ENCODE data around the gene CNKSR3.

Gene CNKSR3

DNA sequence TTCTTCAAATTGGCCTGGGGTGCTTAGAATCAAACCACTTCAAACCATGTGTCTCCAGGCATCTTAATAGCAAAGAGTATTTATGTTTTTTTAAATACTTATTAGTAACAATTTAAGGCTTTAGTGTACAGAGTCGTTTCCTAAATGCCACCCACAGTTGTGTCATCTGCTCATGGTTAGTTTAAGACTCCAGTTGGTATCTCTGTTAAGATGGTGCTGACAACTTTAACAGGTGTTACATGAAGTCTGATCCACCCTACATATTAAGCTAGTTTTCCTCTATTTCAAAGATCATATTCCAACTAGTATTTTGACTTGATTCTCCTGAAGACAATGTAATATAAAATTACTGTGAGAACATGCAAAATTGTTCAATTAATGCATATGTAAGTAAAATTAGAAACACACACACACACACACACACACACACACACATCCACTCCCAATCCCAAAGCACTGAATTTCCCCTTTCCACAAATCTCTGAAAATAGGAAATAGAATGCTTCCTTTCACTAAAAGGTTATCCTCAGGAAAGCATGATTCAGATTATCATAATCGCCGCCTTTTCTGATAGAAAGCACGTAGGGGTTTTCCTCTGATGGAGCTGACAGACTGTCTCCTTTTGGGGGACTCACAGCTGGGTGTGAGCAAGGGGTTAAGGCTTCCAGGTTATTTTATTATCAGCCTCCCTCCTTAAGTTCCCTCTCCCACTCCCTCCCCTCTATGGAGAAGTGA lies 10.5 kb downstream of the CNKSR3 start:
- Histone ChIP-seq H3K9me3 (ENCODE audit: control insufficient read depth, insufficient read depth, low read length) (no peaks in the 10 kb centered on the region), H3K36me3 (ENCODE audit: control insufficient read depth, insufficient read depth, low read length) (no peaks in the 10 kb centered on the region), H3K4me3 (ENCODE audit: low read depth, low read length) (no peak overlapping the region), H3K4me1 (ENCODE audit: control insufficient read depth, insufficient read depth, low read length) (peaks cover 5% of the 10 kb centered on the region), H3K9ac (ENCODE audit: low read depth, low read length) (no peak overlapping the region), H3K27me3 (ENCODE audit: control insufficient read depth, insufficient read depth, low read length) (peaks cover 27% of the 10 kb centered on the region)

GRCh38 chr6:154498340-154498934 lies 12.0 kb downstream of the CNKSR3 start:
- H3K9me3 ChIP-seq (ENCODE audit: control insufficient read depth, insufficient read depth, low read length): no peaks in the 10 kb centered on the region
- peaks cover 11% of the 10 kb centered on the region for H3K27me3 ChIP-seq (ENCODE audit: control insufficient read depth, insufficient read depth, low read length)
- H3K36me3 ChIP-seq (ENCODE audit: control insufficient read depth, insufficient read depth, low read length): no peaks in the 10 kb centered on the region
- no peak overlapping the region for H3K4me3 ChIP-seq (ENCODE audit: low read depth, low read length)
- H3K9ac ChIP-seq (ENCODE audit: low read depth, low read length): no peak overlapping the region
- H3K4me1 ChIP-seq (ENCODE audit: control insufficient read depth, insufficient read depth, low read length): peaks cover 2% of the 10 kb centered on the region

DNA sequence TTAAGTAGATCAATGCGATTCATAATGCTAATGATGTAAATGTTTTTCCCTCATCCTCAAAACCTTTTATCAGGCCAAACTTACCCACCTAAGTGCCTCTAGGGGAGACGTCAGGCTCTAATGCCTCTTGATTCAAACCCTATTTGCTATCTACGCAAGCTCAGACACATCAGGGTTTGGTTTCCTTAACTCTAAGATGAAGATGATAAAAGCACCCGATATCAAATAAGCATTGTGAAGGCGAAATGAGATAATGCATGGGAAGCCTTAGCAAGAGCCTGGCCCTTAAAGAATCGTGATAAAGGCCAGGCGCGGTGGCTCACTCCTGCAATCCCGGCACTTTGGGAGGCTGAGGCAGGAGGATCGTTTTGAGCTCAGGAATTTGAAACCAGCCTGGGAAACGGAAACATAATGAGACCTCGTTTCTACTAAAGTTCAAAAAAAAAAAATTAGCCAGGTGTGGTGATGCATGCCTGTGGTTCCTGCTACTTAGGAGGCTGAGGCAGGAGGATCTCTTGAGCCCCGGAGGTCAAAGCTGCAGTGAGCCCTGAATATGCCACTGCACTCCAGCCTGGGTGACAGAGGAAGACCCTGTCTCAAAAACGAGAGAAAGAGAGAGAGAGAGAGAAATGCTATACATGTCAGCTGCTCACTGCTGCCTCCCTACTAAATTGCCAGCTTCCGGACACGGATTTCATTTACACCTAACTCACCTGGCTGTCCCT lies 13.5 kb downstream of the CNKSR3 start:
- no peak overlapping the region for H3K4me3 ChIP-seq (ENCODE audit: low read depth, low read length)
- H3K27me3 ChIP-seq (ENCODE audit: control insufficient read depth, insufficient read depth, low read length): no peaks in the 10 kb centered on the region
- no peaks in the 10 kb centered on the region for H3K4me1 ChIP-seq (ENCODE audit: control insufficient read depth, insufficient read depth, low read length)
- no peaks in the 10 kb centered on the region for H3K36me3 ChIP-seq (ENCODE audit: control insufficient read depth, insufficient read depth, low read length)
- H3K9me3 ChIP-seq (ENCODE audit: control insufficient read depth, insufficient read depth, low read length): no peaks in the 10 kb centered on the region
- H3K9ac ChIP-seq (ENCODE audit: low read depth, low read length): no peak overlapping the region

GRCh38 chr6:154496186-154496585 lies 14.3 kb downstream of the CNKSR3 start:
- H3K9me3 ChIP-seq (ENCODE audit: control insufficient read depth, insufficient read depth, low read length): no peaks in the 10 kb centered on the region
- H3K4me3 ChIP-seq (ENCODE audit: low read depth, low read length): no peak overlapping the region
- H3K27me3 ChIP-seq (ENCODE audit: control insufficient read depth, insufficient read depth, low read length): no peaks in the 10 kb centered on the region
- H3K4me1 ChIP-seq (ENCODE audit: control insufficient read depth, insufficient read depth, low read length): no peaks in the 10 kb centered on the region
- H3K9ac ChIP-seq (ENCODE audit: low read depth, low read length): no peak overlapping the region
- no peaks in the 10 kb centered on the region for H3K36me3 ChIP-seq (ENCODE audit: control insufficient read depth, insufficient read depth, low read length)

DNA sequence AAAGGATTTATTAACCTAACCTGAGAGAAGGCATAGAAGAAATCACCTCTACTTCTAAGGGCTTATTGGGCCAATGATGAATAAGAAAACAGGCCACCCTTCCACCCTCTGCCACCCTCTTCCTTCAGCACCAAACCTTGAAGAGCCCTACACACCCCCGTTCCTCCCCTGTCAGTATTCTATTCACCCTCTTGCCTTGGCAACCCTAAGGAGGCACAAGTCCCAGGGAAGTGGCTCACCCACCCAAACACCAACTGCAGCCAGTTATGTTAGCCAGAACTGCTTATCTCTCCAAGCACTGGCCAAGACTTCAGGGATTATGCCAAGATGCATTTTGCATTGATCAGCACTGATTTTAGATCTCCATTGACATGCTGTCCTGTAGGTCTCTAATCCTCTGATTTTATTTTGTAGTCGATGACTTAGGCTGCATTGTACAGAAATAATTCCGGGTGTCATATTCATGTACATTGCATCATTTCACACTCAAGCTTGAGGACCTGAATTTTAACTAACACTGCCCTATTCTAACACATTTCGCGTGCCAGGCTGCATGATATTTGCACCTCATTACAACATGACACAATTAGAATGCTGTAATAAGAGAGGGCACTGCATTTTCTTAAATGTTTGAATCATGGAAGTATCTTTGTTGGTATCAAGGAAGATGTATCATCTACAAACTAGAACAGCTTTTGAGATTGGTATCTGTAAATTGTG lies 15.7 kb downstream of the CNKSR3 start:
- H3K27me3 ChIP-seq (ENCODE audit: control insufficient read depth, insufficient read depth, low read length): no peaks in the 10 kb centered on the region
- no peaks in the 10 kb centered on the region for H3K4me1 ChIP-seq (ENCODE audit: control insufficient read depth, insufficient read depth, low read length)
- no peak overlapping the region for H3K9ac ChIP-seq (ENCODE audit: low read depth, low read length)
- H3K9me3 ChIP-seq (ENCODE audit: control insufficient read depth, insufficient read depth, low read length): no peaks in the 10 kb centered on the region
- no peak overlapping the region for H3K4me3 ChIP-seq (ENCODE audit: low read depth, low read length)
- no peaks in the 10 kb centered on the region for H3K36me3 ChIP-seq (ENCODE audit: control insufficient read depth, insufficient read depth, low read length)

GRCh38 chr6:154491567-154492470 lies 18.7 kb downstream of the CNKSR3 start:
- Histone ChIP-seq H3K4me1 (ENCODE audit: control insufficient read depth, insufficient read depth, low read length) (no peaks in the 10 kb centered on the region), H3K36me3 (ENCODE audit: control insufficient read depth, insufficient read depth, low read length) (no peaks in the 10 kb centered on the region), H3K27me3 (ENCODE audit: control insufficient read depth, insufficient read depth, low read length) (no peaks in the 10 kb centered on the region), H3K9me3 (ENCODE audit: control insufficient read depth, insufficient read depth, low read length) (no peaks in the 10 kb centered on the region), H3K9ac (ENCODE audit: low read depth, low read length) (no peak overlapping the region), H3K4me3 (ENCODE audit: low read depth, low read length) (no peak overlapping the region)

- H3K4me1 ChIP-seq (ENCODE audit: control insufficient read depth, insufficient read depth, low read length): no peaks in the 10 kb centered on the region
- no peak overlapping the region for H3K9ac ChIP-seq (ENCODE audit: low read depth, low read length)
- no peaks in the 10 kb centered on the region for H3K36me3 ChIP-seq (ENCODE audit: control insufficient read depth, insufficient read depth, low read length)
- no peaks in the 10 kb centered on the region for H3K9me3 ChIP-seq (ENCODE audit: control insufficient read depth, insufficient read depth, low read length)
- no peak overlapping the region for H3K4me3 ChIP-seq (ENCODE audit: low read depth, low read length)
- no peaks in the 10 kb centered on the region for H3K27me3 ChIP-seq (ENCODE audit: control insufficient read depth, insufficient read depth, low read length)
These were observed 20.7 kb downstream of the CNKSR3 start for GRCh38 chr6:154489822-154490221.

DNA sequence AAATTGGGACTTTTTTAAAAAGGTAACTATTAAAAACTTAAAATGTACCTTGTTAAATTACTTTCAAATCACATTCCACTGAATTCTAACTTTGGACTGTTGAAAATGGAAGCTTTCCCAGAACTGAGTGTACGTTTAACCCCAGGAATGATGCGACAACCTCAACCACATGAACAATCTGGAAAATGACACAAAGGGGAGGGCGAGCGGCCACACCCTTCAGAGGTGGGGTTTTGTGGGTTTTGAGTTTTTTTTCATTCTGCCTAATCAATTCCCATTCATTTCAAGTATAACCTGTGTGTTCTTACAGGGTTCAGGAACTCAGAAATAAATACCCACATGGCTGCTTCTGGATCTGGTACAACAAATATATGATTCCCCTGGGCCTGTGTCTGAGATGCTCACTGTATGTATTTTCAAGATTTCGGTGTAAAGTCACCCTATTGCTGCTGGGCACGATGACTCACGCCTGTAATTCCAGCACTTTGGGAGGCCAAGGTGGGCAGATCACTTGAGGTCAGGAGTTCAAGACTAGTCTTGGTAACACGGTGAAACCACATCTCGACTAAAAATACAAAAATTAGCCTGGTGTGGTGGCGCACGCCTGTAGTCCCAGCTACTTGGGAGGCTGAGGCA lies 21.6 kb downstream of the CNKSR3 start:
- H3K36me3 ChIP-seq (ENCODE audit: control insufficient read depth, insufficient read depth, low read length): no peaks in the 10 kb centered on the region
- no peaks in the 10 kb centered on the region for H3K4me1 ChIP-seq (ENCODE audit: control insufficient read depth, insufficient read depth, low read length)
- no peak overlapping the region for H3K9ac ChIP-seq (ENCODE audit: low read depth, low read length)
- H3K9me3 ChIP-seq (ENCODE audit: control insufficient read depth, insufficient read depth, low read length): no peaks in the 10 kb centered on the region
- no peaks in the 10 kb centered on the region for H3K27me3 ChIP-seq (ENCODE audit: control insufficient read depth, insufficient read depth, low read length)
- H3K4me3 ChIP-seq (ENCODE audit: low read depth, low read length): no peak overlapping the region

- H3K4me3 ChIP-seq (ENCODE audit: low read depth, low read length): no peak overlapping the region
- no peaks in the 10 kb centered on the region for H3K27me3 ChIP-seq (ENCODE audit: control insufficient read depth, insufficient read depth, low read length)
- H3K4me1 ChIP-seq (ENCODE audit: control insufficient read depth, insufficient read depth, low read length): no peaks in the 10 kb centered on the region
- no peaks in the 10 kb centered on the region for H3K36me3 ChIP-seq (ENCODE audit: control insufficient read depth, insufficient read depth, low read length)
- no peak overlapping the region for H3K9ac ChIP-seq (ENCODE audit: low read depth, low read length)
- H3K9me3 ChIP-seq (ENCODE audit: control insufficient read depth, insufficient read depth, low read length): no peaks in the 10 kb centered on the region
These were observed 22.3 kb downstream of the CNKSR3 start for GRCh38 chr6:154488248-154488593.

GRCh38 chr6:154487367-154488247 lies 22.9 kb downstream of the CNKSR3 start:
- H3K4me1 ChIP-seq (ENCODE audit: control insufficient read depth, insufficient read depth, low read length): no peaks in the 10 kb centered on the region
- no peak overlapping the region for H3K4me3 ChIP-seq (ENCODE audit: low read depth, low read length)
- H3K9ac ChIP-seq (ENCODE audit: low read depth, low read length): no peak overlapping the region
- H3K36me3 ChIP-seq (ENCODE audit: control insufficient read depth, insufficient read depth, low read length): no peaks in the 10 kb centered on the region
- H3K27me3 ChIP-seq (ENCODE audit: control insufficient read depth, insufficient read depth, low read length): no peaks in the 10 kb centered on the region
- no peaks in the 10 kb centered on the region for H3K9me3 ChIP-seq (ENCODE audit: control insufficient read depth, insufficient read depth, low read length)

All from iPS-15b (cell line).